C4-2B (cell line): ENCODE results near the gene TAS1R1.

ENCODE experiments used
- H3K27ac ChIP-seq: fragments of 450-650 bp; 2 replicates; pipeline ENCODE4 v1.5.1; 2017
- CTCF ChIP-seq: fragments of 450-650 bp; conservative IDR thresholded peaks from 2 replicates; pipeline ENCODE4 v1.5.1; 2017; ENCODE audit warnings: mild to moderate bottlenecking
- ZFX ChIP-seq: fragments of 450-650 bp; IDR thresholded peaks from 2 replicates; pipeline ENCODE4 v1.6.1; 2017

The TAS1R1 gene

GRCh38 chr1:6554907-6555778, at the start of gene TAS1R1:
TAS1R1 (plus strand) TSS chr1:6555307; CDS start chr1:6555374, 67 bp downstream.
- no peak for TF ChIP-seq ZFX
- no peak for TF ChIP-seq CTCF
- peak within 1 kb of the TSS; percentile 86 for H3K27ac ChIP-seq

DNA sequence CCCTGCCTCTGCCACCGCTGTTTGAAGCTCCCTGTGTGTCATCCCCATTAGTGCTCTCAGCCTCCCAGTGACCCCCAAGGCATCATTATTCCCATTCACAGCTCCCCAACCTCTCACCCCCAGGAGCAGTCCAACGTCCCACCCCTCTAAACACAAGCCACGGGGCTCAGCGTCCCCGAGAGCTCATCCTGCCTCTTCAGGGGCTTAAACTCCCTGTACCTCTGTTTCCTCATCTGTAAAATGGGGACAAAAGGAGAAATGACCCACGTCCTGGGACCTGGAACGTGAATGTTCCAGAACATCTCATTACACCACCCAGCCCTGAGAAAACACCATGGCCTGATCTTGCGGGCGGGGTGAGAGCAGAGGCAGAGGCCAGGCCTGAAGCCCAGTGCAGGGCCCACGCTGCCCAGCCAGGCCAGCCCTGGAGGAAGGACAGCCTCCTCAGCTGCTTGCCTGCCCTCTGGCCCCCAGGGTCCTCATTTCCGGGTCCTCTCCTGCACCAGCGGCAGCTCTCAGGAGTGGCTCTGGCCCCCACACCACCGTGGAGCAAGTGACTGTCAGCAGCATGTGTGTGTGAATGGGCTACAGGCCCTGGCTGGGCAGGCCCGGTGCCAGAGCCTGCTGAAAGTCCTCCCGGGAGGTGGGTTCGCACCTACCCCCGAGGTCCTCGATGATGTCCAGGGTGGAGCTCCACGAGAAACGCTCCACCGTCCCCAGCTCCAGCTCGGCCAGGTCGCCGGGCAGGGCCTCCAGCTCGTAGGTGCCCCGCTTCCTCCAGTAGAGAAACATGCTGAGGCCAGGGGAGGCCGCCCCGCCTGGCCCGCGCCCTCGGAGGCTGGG, 49.5 kb upstream of the TAS1R1 start:
- no peak for TF ChIP-seq ZFX
- no peak for TF ChIP-seq CTCF
- no peak overlapping the region for H3K27ac ChIP-seq

DNA sequence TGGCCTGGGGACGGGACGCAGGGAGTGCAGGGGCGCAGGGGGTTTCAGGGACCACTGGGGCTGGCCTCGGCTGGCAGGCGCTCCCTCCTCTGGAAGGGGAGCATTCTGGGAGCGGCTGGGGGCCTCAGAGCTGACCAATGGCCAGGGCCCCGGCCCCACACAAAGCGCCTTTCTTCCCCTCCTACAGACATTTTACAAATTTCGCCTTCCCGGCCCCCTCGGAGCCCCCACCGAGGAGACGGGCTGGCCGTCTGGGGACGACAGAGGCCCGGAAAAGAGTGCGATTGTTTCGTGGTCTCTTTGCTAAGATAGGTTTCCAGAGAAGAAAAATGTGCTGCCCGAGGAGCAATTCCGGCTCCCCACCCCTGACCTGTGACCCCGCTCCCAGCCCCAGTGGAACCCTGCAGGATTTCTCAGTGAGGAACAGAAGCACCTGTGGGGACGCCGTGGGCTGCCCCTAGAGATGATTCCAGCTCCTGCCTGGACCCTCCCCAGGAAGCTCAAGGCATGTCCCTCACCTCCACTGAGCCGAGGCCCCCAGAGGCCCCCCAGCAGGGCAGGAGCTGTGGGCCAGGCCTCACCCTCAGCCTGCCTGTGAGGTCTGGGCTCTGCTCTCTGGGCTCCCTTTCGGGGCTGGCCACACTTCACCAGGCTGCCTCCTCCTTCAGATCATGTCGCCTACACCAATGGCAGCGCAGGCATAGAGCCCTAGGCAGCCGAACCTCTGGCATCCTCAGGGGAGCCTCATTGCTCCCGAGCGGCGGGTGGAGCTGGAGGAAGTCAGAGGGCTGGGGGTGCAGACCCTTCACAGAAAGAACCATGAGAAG, 48.7 kb upstream of the TAS1R1 start:
- no peak overlapping the region for H3K27ac ChIP-seq
- TF ChIP-seq ZFX (no peak), CTCF (no peak)

DNA sequence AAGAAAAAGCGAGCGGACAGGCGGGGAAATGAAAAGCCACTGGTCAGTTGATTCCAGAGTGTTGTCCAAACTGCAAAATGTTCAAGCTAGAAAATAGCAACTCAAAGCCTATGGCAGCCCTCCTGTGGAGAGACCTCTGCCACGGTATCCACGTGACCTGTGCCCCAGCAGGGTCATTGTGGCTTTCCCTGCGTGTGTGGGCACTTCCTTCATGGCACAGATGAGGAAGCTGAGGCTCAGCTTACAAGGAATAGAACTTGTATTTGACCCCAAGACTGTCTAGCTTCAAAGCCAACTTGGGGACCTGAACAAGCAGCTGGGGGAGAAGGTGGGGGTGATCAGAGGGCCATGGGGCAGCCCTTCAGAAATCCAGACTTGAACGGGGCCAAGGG, 48.1 kb upstream of the TAS1R1 start:
- no peak overlapping the region for H3K27ac ChIP-seq
- no peak for TF ChIP-seq CTCF

DNA sequence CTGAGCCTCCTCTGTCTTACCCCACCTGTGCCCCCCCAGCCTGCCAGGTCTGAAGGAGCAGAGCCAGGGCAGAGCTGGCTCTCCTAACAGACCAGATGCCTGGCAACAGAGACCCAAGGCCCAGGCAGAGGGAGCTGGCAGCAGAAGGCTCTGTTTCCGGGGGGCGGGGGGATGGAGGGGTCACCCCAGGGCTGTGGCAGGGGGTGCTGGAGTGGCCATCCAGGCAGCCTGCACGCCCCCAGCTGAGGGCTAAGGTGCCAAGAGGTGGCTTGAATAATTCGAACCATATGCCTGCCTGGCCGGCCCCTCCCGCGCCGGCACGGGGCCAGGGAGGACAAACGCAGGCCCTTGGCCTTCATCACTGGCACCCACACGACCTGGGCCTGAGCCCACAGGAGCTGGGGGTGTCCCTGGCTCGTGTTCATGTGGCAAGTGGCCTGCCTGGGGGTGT, 47.6 kb upstream of the TAS1R1 start:
- H3K27ac ChIP-seq = no peak overlapping the region
- no peak for TF ChIP-seq CTCF
- TF ChIP-seq ZFX = no peak

GRCh38 chr1:6508154-6508815, 46.8 kb upstream of the TAS1R1 start:
- H3K27ac ChIP-seq = no peak overlapping the region
- TF ChIP-seq CTCF = no peak
- TF ChIP-seq ZFX = no peak
